ENCODE measurements around the gene AMH. TPM values are rescaled to one million over a fixed set of nuclear protein-coding genes. Genes with fewer than 3 reads are reported as not detected.

The AMH gene
- total and polyA plus RNA-seq, 2 of the 4 experiments (the other 2 are of a cell fraction), result 0.86 TPM; not detected in 1

GRCh38 chr19:2289714-2290435, 40.8 kb downstream of the AMH start:
- H3K9me1 ChIP-seq (ENCODE audit: insufficient read depth, low read length), result no peaks in the 10 kb centered on the region
- H4K5ac ChIP-seq (ENCODE audit: low read depth, low read length), result no peak overlapping the region

More at GRCh38 chr19:2289714-2290435, 40.8 kb downstream of the AMH start:
- dilution Hi-C loops (cut with HindIII; ENCODE audit: low sequenced_read_pairs, unreplicated experiment) (no loop called here), intact Hi-C loops (cut with micrococcal nuclease) (no loop called here), in situ Hi-C loops (cut with MboI; ENCODE audit: low sequenced_read_pairs) (no loop called here)
- H2BK5ac ChIP-seq (ENCODE audit: low read depth, low read length, poor library complexity, severe bottlenecking), result no peak overlapping the region
- peaks cover 68% of the 10 kb centered on the region for H3K27me3 ChIP-seq (ENCODE audit: control insufficient read depth, insufficient read depth, low read length)
- peak overlapping the region; percentile 70 for H3K4me2 ChIP-seq (ENCODE audit: low read depth, low read length)
- H2BK15ac ChIP-seq (ENCODE audit: low read depth, low read length), result no peak overlapping the region
- no peak overlapping the region for H4K8ac ChIP-seq (ENCODE audit: low read depth in 2 of 2, low read length in 2 of 2)
- TF ChIP-seq CHD1 (IDR thresholded peaks at IDR 0.05; ENCODE audit: low read depth, low read length) (no peak), MXI1 (IDR thresholded peaks at IDR 0.05; ENCODE audit: borderline replicate concordance, low read depth, low read length) (no peak; the same call in 1 of the 2 replicates), NFE2L2 (IDR thresholded peaks at IDR 0.05; ENCODE audit: low read depth, low read length) (no peak), ELK1 (IDR thresholded peaks at IDR 0.05; ENCODE audit: borderline replicate concordance, low read depth, low read length) (no peak), FOS (IDR thresholded peaks at IDR 0.05; ENCODE audit: low read depth, low read length) (no peak), CTCF (conservative IDR thresholded peaks at IDR 0.05; ENCODE audit: low read depth, low read length) (no peak), POLR2A (IDR thresholded peaks at IDR 0.05; ENCODE audit: low read depth, low read length) (no peak), MAZ (IDR thresholded peaks at IDR 0.05; ENCODE audit: borderline replicate concordance, low read depth, low read length) (no peak), MAFK (IDR thresholded peaks at IDR 0.05; ENCODE audit: low read depth, low read length) (no peak)
- H2BK20ac ChIP-seq (ENCODE audit: low read depth, low read length), result no peak overlapping the region
- H3K4me1 ChIP-seq (ENCODE audit: control insufficient read depth, insufficient read depth, low read length), result peaks cover 5% of the 10 kb centered on the region
- H2BK120ac ChIP-seq (ENCODE audit: low read depth, low read length), result no peak overlapping the region
- 3% methylated on average over 31 of the region's 74 CpGs; no CpG with 5 or more reads in 1 of the 2 experiments for WGBS, 2 experiments (ENCODE audit: extremely low coverage in 2 of 2, insufficient read length in 1 of 2)
- ATAC-seq (ENCODE audit: low read depth), result no peak
- H3K36me3 ChIP-seq (ENCODE audit: control insufficient read depth, insufficient read depth, low read length), result no peaks in the 10 kb centered on the region
- H2AFZ ChIP-seq (replicated peaks; ENCODE audit: low read length, poor library complexity), result peak overlapping the region; percentile 63
- no TSS peak for BruUV-seq (replicated peaks)
- H3K14ac ChIP-seq (replicated peaks; ENCODE audit: low read depth, low read length), result no peak overlapping the region
- no peak overlapping the region for H3K23ac ChIP-seq (ENCODE audit: low read depth, low read length)
- no peak overlapping the region for H3K9ac ChIP-seq (ENCODE audit: low read depth, low read length)
- CTCF ChIA-PET, result no interaction called here
- H3K18ac ChIP-seq (ENCODE audit: low read depth, low read length), result no peak overlapping the region
- no peak overlapping the region for H3K4me3 ChIP-seq (ENCODE audit: insufficient read depth, low read depth, low read length)
- H3K27ac ChIP-seq (ENCODE audit: insufficient read depth, low read length), result no peak overlapping the region
- no peak for DNase-seq
- no peak overlapping the region for H2AK9ac ChIP-seq (replicated peaks; ENCODE audit: low read depth, low read length, poor library complexity)
- H3K79me1 ChIP-seq (ENCODE audit: low read depth in 1 of 2, low read length in 2 of 2), result no peaks in the 10 kb centered on the region
- no peak overlapping the region for H3K4ac ChIP-seq (ENCODE audit: low read depth, low read length)
- no peak overlapping the region for H4K91ac ChIP-seq (ENCODE audit: insufficient read depth, low read depth, low read length)
- H4K20me1 ChIP-seq (ENCODE audit: insufficient read depth, low read length), result peaks cover 26% of the 10 kb centered on the region
- H3K9me3 ChIP-seq (ENCODE audit: control insufficient read depth, insufficient read depth, low read length), result no peaks in the 10 kb centered on the region
- POLR2A ChIA-PET (ENCODE audit: unreplicated experiment), result interaction anchor here (0.6 kb wide), 1 partner anchor 138 kb away, joined by 5 read pairs; no protein-coding TSS in a partner anchor
- H2AK5ac ChIP-seq (ENCODE audit: low read depth, low read length), result no peak overlapping the region; the same call in 1 of the 2 replicates
- H3K56ac ChIP-seq (ENCODE audit: extremely low read depth, insufficient read depth, low read length), result no peak overlapping the region

Data from IMR-90 (cell line).